HG03558 (cell line): ENCODE results near the gene SLC5A2.

Experiments used
- ATAC-seq: cut with Tn5 transposase; IDR thresholded peaks from one replicate; pipeline ENCODE4 v1.9.1; 2021; ENCODE audit warnings: moderate number of reproducible peaks; ENCODE audit not compliant: unreplicated experiment; ENCODE audit errors: extremely low read depth

SLC5A2 gene

DNA sequence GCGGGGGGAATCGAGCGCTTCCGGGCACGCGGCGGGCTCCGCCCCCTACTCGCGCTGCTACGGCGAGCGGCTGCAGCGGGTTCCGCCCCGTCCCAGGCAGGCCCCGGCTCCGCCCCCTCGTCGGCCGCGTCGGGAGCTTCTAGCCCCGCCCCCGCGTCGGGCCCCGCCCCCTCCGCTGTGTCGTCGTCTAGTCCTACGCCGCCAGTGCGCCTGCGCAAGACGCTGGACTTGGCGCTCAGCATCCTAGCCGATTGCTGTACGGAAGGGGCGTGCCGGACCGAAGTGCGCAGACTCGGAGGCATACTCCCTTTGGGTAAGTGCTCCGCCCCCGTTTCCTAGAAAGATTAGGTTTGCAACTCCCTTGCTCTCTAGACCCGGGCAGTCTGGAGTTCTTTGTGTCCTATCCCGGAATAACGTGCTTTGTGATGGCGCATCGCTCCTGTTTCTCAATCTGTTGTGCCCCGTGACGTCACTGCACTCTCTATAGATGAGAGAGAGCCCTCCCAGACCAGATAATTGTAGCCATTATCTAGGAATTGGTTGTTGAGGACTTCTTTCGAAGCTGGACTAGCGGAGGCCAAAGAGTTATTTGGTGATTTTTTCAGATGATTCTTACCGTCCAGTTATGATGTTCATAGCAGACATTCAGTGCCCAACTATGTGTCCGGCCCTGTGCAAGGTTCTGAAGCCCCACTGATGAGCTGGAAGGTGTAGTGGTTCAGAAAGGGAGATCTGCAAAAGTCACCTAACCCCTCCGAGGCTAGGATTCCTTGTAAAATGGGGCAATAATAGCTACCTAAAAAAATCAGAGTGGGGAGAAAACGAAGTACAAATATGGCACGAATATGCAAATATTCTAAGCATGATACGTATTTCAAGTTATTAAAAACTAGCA is 23.0 kb upstream of the SLC5A2 start:
- peak; percentile 39 for ATAC-seq

DNA sequence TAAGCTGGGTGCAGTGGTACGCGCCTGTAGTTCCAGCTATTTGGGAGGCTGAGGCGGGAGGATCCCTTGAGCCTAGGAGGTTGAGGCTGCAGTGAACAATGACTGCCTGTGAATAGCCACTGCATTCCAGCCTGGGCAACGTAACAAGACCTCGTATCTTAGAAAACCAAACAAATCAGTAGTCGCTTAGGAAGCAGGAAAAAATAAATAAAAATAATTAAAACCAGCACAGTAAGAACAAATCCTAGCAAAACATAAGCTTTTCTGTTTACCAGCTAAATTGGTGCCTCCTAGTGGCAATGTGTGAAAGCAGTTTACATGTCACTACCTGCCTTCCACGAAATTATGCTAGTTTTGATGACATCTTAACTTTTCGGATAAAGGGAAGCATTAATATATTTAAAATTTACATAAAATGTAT is 22.3 kb upstream of the SLC5A2 start:
- ATAC-seq = no peak

DNA sequence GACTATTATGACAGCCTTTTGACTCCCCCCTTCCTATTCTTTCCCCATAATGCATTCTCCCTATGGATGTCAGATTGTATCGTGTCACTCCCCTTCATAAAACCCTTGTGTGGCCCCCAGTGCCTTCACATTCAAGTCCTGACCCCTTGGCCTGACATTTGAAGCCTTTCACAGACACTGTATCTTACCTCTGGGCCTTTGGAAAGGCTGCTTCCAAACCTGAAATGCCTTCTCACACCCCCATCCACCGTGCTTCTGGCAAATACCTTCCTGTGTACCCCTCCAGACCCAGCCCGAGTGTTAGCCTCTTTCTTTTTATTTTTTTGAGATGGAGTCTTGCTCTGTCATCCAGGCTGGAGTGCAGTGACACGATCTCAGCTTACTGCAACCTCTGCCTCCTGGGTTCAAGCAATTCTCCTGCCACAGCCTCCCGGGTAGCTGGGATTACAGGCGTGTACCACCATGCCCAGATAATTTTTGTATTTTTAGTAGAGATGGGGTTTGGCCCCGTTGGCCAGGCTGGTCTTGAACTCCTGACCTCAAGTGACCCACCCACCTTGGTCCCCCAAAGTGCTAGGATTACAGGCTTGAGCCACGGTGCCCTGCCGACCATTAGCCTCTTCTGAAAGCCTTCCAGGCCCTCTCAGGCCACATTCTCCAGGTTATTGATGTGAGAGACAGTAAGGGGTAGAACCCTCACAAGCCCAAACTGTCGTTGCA is 21.6 kb upstream of the SLC5A2 start:
- ATAC-seq = no peak

DNA sequence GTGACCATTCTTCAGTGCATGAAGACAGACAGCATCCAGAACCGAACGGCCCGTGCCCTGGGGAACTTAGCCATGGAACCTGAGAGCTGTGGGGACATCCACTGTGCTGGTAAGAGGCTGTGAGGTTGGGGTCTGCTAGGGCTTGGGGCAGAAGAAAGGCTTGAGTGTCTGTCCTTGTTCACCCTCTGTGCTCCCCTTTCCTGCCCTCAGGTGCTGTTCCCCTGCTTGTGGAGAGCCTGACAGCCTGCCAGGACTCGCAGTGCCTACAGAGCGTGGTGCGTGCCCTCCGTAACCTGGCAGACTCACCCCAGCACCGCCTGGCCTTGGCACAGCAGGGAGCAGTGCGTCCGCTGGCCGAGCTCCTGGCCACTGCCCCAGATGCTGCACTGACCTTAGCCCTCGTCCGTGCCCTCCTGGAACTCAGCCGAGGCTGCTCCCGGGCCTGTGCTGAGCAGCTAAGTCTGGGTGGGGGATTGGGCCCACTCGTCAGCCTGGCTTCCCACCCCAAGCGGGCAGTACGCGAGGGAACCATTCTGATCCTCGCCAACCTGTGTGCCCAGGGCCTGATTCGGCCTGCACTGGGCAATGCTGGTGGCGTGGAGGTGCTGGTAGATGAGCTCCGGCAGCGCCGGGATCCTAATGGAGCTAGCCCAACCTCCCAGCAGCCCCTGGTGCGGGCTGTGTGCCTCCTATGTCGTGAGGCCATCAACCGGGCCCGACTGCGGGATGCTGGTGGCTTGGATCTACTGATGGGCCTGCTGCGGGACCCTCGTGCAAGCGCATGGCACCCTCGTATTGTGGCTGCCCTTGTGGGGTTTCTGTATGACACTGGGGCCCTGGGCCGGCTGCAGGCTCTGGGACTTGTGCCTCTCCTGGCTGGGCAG is 20.8 kb upstream of the SLC5A2 start:
- ATAC-seq = no peak

DNA sequence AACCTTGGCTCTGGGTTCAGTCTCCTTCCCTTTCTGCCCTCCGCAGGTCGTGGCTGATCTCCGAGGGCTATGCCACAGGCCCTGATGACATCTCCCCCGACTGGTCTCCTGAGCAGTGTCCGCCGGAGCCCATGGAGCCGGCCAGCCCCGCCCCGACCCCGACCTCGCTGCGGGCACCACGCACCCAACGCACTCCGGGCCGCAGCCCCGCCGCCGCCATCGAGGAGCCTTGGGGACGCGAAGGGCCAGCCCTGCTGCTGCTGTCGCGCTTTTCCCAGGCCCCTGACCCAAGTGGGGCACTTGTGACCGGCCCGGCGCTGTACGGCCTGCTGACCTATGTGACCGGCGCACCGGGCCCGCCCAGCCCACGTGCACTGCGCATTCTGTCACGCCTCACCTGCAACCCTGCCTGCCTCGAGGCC is 18.6 kb upstream of the SLC5A2 start:
- ATAC-seq = no peak

DNA sequence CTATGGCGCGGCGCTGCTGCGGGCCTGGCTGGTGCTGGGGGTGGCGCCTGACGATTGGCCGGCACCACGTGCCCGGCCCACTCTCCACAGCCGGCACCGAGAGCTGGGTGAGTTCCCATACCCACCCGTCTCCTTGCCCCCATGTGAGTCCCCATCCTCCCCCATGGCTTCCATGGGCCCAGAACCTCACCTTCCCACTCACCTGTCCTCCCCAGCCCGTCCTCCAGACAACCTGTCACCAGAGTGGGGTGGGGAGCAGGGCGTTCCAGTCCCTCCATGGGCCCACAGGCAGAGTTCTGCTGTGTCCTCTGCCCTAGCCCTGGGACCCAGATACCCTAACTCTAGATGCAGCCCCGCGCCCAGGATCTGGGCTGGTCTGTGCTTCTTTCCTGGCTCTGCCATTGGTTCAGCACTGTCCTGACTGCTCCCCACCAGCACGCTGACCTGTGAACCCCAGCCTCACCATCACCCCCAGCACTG is 18.1 kb upstream of the SLC5A2 start:
- ATAC-seq = no peak

DNA sequence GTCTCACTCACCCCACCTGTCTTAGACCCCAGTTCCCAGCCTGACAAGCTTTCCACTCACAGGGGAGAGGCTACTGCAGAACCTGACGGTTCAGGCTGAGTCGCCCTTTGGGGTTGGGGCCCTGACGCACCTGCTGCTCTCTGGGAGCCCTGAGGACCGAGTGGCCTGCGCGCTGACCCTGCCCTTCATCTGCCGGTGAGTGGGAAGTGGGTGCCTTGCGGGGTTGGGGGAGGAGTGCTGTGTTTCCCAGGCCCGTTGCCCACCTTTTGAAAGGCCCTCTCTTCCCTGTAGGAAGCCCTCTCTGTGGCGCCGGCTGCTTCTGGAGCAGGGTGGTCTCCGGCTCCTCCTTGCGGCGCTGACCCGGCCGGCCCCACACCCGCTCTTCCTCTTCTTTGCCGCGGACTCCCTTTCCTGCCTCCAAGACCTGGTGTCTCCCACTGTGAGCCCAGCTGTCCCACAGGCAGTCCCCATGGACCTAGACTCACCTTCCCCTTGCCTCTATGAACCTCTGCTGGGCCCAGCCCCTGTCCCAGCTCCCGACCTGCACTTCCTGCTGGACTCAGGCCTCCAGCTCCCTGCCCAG is 17.0 kb upstream of the SLC5A2 start:
- no peak for ATAC-seq

DNA sequence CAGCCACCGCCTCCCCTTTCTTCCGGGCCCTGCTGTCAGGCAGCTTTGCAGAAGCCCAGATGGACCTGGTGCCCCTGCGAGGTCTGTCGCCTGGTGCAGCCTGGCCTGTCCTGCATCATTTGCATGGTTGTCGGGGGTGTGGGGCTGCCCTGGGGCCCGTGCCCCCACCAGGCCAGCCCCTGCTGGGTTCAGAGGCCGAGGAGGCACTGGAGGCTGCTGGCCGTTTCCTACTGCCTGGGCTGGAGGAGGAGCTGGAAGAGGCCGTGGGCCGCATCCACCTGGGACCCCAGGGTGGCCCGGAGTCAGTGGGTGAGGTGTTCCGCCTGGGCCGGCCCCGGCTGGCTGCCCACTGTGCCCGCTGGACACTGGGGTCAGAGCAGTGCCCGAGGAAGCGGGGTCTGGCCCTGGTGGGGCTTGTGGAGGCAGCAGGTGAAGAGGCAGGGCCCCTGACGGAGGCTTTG is 16.5 kb upstream of the SLC5A2 start:
- no peak for ATAC-seq

DNA sequence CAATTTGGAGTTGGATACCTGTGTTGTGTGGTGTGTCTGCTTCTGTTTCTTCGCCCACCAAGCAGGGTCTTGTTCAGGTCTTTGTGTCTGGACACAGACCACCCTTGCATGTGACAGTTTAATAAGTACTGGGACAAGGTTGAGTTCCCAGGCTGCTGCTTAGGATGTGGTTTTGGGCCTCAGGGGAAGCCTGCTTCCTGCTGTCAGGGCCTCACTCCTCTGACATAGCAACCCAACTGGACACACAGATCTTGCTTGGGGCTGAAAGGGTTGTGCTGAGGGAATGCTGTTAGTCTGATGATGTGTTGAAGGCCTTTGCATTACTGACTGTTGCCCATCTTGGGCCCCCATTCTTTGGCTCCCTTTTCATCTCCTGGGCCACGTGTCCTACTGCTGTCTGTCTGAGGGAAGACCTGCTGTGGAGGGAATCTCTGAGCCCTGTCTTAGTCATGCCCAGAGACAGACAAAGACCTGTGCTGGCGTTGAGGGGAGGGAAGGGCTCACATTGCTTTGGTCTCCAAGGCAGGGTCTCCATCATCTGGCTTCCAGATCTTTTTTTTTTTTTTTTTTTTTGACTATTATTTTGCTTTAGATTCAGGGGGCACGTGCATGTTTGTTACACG is 15.7 kb upstream of the SLC5A2 start:
- no peak for ATAC-seq

DNA sequence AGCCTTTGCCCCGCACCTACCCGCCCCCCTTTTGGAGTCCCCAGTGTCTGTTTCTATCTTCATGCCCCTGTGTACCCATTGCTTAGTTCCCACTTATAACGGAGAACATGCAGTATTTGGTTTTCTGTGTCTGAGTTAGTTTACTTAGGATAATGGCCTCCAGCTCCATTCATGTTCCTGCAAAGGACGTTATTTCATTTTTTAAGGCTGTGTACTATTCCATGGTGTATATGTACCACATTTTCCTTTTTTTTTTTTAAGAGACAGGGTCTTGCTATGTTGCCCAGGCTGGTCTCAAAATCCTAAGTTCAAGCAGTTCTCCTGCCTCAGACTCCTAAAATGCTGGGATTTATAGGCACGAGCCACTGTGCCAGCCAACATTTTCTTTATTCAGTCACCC is 15.1 kb upstream of the SLC5A2 start:
- no peak for ATAC-seq

DNA sequence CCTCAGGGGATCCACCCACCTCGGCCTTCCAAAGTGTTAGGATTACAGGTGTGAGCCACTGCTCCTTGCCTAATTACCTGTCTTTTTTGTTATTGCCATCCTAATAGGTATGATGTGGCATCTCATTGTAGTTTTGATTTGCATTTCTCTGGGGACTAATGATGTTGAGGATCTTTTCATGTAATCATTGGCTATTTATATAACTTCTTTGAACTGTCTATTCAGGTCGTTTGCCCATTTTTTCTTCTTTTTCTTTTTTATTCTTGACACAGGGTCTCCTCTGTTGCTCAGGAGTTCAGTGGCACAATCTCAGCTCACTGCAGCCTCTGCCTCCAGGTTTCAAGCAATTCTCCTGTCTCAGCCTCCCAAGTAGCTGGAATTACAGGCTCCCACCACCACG is 12.3 kb upstream of the SLC5A2 start:
- no peak for ATAC-seq

DNA sequence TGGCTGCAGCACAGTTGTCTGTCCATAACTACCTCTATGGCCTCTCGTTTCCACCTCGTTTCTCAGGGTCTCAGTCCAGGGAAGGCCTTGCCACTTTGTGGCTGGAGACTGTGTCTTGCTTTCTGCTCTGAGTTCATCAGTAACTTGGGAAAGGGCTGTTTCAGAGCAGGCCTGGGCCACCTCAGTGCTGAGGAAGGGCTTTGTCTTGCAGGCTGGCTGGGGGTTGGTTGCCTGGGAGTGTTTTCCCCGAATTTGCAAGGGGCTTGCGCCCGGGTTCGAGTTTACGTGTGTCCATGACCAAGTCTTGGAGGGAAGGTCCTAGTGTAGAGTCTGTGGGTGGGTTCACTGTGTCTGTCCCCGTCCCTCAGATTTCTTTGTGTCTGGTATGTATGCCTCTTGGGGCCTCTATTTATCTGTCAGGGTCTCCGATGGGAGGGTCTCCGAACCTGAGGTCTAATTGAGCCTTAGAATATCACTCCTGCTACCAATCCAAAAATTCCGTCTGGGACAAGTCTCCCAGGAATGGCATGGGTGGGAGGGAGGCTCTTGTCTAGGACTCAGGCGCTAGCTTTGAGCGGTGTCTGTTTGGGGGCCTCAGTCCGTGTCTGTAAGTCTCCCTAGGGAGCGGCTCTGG is 11.6 kb upstream of the SLC5A2 start:
- ATAC-seq = no peak

DNA sequence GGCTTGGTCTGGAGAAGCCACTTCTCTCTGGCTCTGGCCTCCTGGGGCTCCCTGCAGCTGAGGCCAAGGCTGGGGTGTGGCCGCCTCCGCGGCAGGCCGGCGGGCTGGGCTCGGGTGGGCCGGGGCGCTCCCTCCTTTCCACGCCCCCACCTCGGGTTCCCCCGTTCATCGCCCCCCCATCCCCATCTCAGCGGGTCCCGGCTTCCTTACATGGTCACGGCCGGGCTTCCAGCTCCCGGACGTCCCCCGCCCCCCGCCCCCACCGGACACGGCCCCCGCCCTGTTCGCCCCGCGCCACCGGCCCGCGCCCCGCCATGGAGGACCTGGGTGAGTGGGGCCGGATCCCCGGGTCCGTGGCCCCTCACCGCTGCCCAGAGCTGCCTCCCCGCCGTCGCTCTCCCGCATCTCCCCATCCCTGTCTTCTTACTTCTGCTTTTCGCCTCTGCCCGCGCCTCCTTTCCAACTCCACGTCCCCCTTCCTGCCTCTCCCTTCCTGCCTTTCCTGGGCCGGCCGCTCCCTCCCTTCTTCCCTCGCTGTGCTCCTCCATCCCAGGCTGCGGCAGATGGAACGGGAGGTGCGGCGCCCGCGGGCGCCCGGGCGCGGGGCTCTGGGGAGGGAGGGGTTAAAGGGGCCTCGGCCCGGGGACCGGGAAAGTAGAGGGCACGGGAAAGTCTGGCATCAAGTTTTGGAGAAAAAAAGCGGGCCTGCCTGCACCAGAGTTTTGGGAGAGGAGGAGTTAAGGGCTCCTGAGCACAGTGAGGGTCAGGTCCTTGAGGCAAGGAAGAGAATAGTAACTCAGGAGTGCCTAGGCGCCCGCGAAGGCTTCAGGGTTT is 10.8 kb upstream of the SLC5A2 start, which contains the start of gene TGFB1I1:
Gene TGFB1I1 (plus strand): TSS at position 278 of the 834 bp plus-strand sequence. CDS start 37 bp downstream, at position 315.
- no peak for ATAC-seq

DNA sequence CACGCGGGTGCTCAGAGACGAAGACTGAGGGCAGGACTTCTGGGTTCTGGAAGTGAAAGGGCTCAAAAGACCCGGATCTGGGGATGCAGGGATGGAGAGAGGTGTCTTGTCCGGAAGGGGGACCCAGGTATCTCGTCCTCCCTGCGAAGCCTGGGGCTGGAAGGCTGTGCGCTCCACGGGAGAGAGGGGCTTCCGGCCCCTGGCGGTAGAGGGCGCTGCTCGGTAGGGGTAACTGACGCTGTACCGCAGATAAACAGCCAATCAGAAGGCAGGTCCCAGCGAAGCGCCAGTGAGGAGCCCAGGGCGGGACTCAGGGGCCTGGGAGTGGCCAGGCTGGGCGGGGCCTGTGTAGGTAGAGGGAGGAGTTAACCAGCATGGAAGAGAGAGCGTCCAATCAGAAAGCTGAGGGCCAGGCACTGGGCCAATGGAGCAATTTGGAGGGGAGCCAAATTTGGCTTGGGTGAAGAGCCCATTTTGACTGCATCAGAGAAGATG is 10.2 kb upstream of the SLC5A2 start:
- ATAC-seq = no peak

DNA sequence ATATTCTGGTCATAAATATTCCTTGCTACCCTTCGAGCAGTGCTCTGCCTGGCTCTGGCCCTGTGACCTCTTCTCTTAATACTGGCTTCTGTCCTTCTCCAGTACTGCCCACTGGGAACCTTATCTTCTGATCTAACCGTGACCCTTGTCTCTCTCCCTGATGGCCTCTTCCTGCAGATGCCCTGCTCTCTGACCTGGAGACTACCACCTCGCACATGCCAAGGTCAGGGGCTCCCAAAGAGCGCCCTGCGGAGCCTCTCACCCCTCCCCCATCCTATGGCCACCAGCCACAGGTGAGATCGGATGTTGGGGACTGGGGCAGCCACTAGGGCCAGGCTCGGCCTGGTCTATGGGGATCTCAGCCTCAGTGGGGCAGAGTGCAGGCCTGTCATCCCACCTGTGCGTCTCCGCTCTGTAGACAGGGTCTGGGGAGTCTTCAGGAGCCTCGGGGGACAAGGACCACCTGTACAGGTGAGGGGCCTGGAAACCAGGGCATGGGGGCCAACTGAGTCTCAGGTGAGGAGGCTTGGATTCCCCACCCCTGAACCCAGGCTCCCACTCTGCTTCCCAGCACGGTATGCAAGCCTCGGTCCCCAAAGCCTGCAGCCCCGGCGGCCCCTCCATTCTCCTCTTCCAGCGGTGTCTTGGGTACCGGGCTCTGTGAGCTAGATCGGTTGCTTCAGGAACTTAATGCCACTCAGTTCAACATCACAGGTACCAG is 9.5 kb upstream of the SLC5A2 start:
- ATAC-seq = no peak

DNA sequence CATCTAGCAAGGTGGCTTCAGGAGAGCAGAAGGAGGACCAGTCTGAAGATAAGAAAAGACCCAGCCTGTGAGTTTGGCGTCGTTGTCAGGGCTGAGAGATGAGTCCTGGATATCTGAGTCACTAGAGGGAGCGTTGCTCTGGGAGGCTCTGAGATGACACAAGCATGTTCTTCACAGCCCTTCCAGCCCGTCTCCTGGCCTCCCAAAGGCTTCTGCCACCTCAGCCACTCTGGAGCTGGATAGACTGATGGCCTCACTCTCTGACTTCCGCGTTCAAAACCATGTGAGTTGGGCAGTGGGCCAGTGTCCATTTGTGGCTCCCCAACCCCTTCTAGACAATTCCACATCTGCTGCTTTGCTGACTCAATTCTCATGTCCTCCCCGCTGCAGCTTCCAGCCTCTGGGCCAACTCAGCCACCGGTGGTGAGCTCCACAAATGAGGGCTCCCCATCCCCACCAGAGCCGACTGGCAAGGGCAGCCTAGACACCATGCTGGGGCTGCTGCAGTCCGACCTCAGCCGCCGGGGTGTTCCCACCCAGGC is 8.7 kb upstream of the SLC5A2 start:
- ATAC-seq = no peak
